Fibroblast of pulmonary artery (primary cell): Measurements from ENCODE around the gene WWP2.

Source experiments
- DNase-seq: peaks from one replicate; pipeline ENCODE4 v3.0.0-alpha.2; 2010; ENCODE audit warnings: low read depth
- H3K4me3 ChIP-seq: replicated peaks from 2 replicates; pipeline ENCODE4 v1.5.1; 2011; ENCODE audit warnings: low read depth, mild to moderate bottlenecking, control low read depth, low read length, moderate library complexity
- TF ChIP-seq, protein P1 (sequence below): IDR thresholded peaks from 2 replicates; pipeline ENCODE4 v1.5.1; 2011; ENCODE audit warnings: mild to moderate bottlenecking, control low read depth, low read length, inconsistent platforms; ENCODE audit errors: missing control alignments

The WWP2 gene

DNA sequence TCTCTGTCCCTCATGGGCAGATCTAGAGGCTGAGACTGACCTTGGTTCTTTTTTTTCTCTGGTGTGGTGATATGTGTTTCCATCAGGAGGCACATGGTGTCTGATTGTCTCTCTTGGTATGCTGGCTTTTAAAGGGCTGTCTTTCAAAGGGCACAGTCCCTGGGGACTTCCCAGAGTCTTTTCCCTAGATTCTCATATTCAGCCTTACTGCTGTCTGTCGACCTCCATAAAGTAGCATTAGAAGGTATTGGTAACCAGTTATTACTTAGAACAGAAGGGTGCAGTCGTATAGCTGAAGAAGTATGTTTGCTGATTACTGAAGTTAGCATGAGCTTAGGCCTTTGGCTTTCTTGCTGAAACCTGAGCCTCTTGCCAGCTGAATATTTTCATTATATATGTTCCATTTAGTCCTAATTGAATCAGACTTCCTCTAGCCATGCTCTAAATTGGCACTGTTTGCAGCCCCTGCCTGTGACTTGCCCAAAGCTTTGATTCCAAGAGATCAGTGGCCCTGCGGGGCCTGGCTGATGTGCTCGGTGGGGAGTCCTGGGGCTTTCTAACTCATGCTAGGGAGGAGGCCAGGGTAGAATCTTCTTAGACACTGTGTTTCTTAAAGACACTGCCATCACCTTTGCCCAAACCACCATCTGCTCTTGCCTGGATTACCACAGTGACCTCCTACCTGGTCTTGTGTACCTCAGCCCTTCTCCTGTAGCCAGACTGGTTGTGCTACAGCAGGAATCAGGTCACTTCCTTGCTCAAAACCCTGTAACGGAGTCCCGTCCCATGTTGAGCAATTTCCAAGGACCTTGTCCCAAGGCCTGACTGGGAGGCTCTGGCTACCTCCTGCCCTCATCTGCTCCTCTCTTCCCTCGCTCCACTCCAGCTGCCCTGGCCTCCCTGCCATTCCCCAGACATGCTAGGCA lies 71.5 kb downstream of the WWP2 start:
- TF ChIP-seq, protein P1, sequence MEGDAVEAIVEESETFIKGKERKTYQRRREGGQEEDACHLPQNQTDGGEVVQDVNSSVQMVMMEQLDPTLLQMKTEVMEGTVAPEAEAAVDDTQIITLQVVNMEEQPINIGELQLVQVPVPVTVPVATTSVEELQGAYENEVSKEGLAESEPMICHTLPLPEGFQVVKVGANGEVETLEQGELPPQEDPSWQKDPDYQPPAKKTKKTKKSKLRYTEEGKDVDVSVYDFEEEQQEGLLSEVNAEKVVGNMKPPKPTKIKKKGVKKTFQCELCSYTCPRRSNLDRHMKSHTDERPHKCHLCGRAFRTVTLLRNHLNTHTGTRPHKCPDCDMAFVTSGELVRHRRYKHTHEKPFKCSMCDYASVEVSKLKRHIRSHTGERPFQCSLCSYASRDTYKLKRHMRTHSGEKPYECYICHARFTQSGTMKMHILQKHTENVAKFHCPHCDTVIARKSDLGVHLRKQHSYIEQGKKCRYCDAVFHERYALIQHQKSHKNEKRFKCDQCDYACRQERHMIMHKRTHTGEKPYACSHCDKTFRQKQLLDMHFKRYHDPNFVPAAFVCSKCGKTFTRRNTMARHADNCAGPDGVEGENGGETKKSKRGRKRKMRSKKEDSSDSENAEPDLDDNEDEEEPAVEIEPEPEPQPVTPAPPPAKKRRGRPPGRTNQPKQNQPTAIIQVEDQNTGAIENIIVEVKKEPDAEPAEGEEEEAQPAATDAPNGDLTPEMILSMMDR = no peak
- H3K4me3 ChIP-seq = no peak overlapping the region
- peak; percentile 8 for DNase-seq

DNA sequence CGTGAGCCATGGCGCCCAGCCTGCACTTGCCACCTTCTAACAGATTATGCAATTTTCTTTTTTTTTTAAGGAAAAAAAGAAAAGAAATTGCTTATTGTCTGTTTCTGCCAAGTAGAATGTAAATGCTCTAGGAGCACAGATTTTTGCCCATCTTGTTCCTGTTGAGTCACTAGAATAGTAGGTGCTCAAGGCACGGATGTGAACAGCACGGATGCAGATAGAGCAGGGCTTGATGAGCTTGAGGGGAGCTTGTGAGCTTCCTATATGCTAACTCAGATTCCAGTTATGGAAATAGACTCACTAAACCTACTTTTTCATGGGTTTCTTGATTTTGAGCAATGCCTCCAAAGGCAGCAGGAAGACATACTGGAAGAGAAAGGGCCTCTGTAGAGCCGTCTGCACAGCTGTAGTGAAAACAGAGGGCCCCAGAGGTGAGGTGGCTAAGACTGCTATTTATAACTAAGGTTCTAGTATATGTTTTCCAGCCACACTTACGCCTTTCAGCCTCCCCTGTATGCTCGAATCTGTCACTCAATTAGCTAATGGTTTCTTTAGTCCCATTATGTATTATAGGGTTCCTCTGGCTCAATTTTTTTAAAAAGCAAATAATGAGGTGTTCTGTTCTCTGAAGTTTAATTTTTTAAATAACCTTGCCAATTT lies 72.8 kb downstream of the WWP2 start:
- TF ChIP-seq, protein P1 = no peak
- no peak for DNase-seq
- no peak overlapping the region for H3K4me3 ChIP-seq

- TF ChIP-seq, protein P1 = no peak
- no peak for DNase-seq
- H3K4me3 ChIP-seq = no peak overlapping the region
These were observed 74.1 kb downstream of the WWP2 start for GRCh38 chr16:69836257-69836656.

- TF ChIP-seq, protein P1 = no peak
- H3K4me3 ChIP-seq = no peak overlapping the region
- DNase-seq = no peak
These were observed 75.2 kb downstream of the WWP2 start for GRCh38 chr16:69837380-69837779.

- DNase-seq = no peak
- TF ChIP-seq, protein P1 = no peak
- H3K4me3 ChIP-seq = no peak overlapping the region
These were observed 76.4 kb downstream of the WWP2 start for GRCh38 chr16:69838489-69838888.

GRCh38 chr16:69839240-69839688 lies 77.1 kb downstream of the WWP2 start:
- DNase-seq = no peak
- TF ChIP-seq, protein P1 = no peak
- H3K4me3 ChIP-seq = no peak overlapping the region
